ENCODE data around the gene SEC62. TPM values are rescaled to one million over a fixed set of nuclear protein-coding genes. Genes with fewer than 3 reads are reported as not detected.
A peak's percentile ranks its signal among the peaks of the same experiment; 100 is the strongest.

Gene SEC62
- total RNA-seq, 2 donors from 2014 or later: 90.6 to 100 TPM

DNA sequence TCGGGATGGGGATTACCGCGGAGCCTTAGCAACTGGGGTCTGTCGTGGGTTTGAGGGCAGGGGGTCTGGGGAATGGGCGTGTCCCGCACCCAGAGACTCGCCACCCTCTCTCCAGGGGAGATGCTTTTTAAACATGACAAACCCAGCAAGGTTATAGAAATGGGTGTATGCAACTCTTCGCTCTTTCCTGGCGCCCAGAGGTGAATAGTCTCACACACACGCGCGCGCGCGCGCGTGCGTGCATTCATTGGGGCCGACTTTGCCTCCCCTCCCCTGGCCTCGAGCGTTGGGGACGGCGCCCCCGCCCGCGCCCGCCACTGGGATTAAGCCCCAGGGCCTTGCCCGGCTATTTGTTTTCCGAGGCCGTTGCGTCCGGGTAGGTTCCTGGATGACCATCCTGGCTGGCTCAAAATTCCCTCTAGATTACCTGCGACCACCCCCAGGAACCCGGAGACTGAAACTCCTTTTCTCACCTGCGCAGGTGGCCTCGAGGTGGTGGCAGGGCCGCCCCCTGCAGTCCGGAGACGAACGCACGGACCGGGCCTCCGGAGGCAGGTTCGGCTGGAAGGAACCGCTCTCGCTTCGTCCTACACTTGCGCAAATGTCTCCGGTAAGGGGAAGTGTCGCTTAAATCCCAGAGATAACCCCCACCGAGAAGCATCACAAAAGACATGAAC, 72.0 kb downstream of the SEC62 start:
- H3K27me3 Mint-ChIP-seq (ENCODE audit: low read depth): peaks cover 19% of the 10 kb centered on the region
- peaks cover 43% of the 10 kb centered on the region for H3K4me1 Mint-ChIP-seq (ENCODE audit: low read depth)
- H3K9me3 Mint-ChIP-seq: no peaks in the 10 kb centered on the region
- H3K4me3 Mint-ChIP-seq: peak overlapping the region; percentile 84 to 88
- H3K36me3 Mint-ChIP-seq (ENCODE audit: insufficient read depth in 2 of 2): peaks cover 0 to 2% of the 10 kb centered on the region in 2 donors
- no peak overlapping the region for H3K27ac Mint-ChIP-seq
- peak; percentile 16 to 21 for ATAC-seq (replicated peaks in 1 of 2)
- peak; percentile 36 to 42 for DNase-seq

DNA sequence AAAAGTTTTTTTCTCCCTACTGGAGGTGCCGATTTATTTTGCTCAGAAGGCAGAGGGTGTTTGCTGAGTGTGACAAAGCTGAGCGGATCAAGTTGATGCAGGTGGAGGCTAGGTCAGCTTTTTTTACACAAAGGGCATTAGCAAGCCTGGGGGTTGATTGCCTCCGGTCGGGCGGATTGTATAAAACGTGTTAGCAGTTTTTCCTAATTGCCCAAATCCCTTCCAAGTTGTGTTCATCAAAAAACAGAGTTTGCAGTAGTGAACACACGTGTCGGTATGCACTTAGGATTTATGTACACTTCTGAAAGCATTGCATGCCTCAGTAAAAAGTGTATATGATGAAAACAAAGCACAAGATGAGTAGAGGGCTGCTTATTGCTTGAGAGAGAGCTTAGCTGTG, 73.8 kb downstream of the SEC62 start:
- peaks cover 50% of the 10 kb centered on the region for H3K4me1 Mint-ChIP-seq (ENCODE audit: low read depth)
- peak overlapping the region; percentile 6 to 16 for H3K4me3 Mint-ChIP-seq
- peaks cover 0 to 2% of the 10 kb centered on the region in 2 donors for H3K36me3 Mint-ChIP-seq (ENCODE audit: insufficient read depth in 2 of 2)
- H3K27me3 Mint-ChIP-seq (ENCODE audit: low read depth): peaks cover 19% of the 10 kb centered on the region
- H3K27ac Mint-ChIP-seq: no peak overlapping the region
- DNase-seq: no peak
- ATAC-seq (replicated peaks in 1 of 2): no peak
- H3K9me3 Mint-ChIP-seq: no peaks in the 10 kb centered on the region

DNA sequence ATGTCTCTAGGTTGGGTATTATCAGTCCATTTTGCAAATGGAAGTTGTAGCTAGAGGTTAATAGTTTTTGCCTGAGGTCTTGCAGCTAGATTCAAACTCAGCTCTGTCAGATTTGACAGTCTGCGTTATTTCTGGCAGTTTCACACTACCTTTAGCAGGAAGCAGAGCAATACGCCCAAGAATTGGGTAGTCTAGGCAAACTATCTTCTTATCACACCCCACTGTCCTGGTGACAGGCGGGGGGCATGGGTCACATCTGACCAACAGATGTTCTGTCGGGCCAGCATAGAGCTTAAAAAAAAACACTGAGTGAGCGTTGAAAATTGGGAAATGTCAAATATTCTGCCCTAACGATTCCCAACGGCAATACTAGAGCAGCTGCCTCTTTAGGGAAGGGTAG, 76.9 kb downstream of the SEC62 start:
- no peak for DNase-seq
- no peak overlapping the region for H3K27ac Mint-ChIP-seq
- H3K9me3 Mint-ChIP-seq: no peaks in the 10 kb centered on the region
- H3K4me3 Mint-ChIP-seq: no peak overlapping the region
- peaks cover 0 to 2% of the 10 kb centered on the region in 2 donors for H3K36me3 Mint-ChIP-seq (ENCODE audit: insufficient read depth in 2 of 2)
- H3K4me1 Mint-ChIP-seq (ENCODE audit: low read depth): peaks cover 53% of the 10 kb centered on the region
- no peak for ATAC-seq (replicated peaks in 1 of 2)
- peaks cover 19% of the 10 kb centered on the region for H3K27me3 Mint-ChIP-seq (ENCODE audit: low read depth)

DNA sequence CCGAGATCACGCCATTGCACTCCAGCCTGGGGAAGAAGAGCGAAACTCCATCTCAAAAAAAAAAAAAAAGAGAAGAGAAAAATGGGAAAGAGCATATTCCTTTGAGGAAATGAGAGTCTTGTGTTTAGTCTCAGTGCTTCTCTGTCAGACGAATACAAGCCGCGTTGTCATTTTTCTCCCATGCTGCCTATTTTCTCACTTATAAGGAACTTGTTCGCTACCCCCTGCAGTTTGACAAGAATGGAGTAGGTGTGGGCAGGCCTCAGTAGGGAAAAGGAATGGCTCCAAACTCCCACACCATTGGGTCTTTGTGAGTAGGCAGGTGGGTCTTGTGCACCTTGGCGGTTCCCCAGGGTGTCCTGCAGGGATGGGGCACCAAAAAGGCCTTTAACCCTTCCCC, 77.7 kb downstream of the SEC62 start:
- ATAC-seq (replicated peaks in 1 of 2): no peak
- peaks cover 0 to 2% of the 10 kb centered on the region in 2 donors for H3K36me3 Mint-ChIP-seq (ENCODE audit: insufficient read depth in 2 of 2)
- H3K27ac Mint-ChIP-seq: no peak overlapping the region
- H3K9me3 Mint-ChIP-seq: no peaks in the 10 kb centered on the region
- DNase-seq: no peak
- H3K27me3 Mint-ChIP-seq (ENCODE audit: low read depth): peaks cover 16% of the 10 kb centered on the region
- peaks cover 46% of the 10 kb centered on the region for H3K4me1 Mint-ChIP-seq (ENCODE audit: low read depth)
- H3K4me3 Mint-ChIP-seq: no peak overlapping the region

DNA sequence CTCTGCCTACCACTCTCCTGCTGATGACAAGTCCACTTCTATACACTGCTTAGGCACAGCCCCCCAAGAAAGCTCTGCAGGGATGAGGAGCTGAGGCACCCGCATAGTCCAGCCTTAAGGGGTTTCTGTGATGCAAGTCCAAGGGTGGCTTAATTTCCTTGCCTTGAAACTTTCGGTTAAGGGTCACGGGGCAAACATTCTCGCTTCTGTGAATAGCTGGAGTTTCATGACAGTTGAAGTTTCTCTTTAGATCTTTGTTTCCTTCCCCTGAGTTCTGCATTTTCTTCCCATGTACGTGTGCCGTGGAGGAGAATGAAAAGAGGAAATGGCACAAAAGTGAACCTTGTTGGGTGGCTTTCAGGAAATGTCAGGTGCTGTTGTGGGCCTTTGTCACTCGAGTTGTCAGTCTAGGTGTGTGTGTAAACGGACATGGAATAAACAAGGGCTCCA, 78.2 kb downstream of the SEC62 start:
- peak overlapping the region; percentile 41 to 57 for H3K4me3 Mint-ChIP-seq
- H3K4me1 Mint-ChIP-seq (ENCODE audit: low read depth): peaks cover 43% of the 10 kb centered on the region
- ATAC-seq (replicated peaks in 1 of 2) (no peak), DNase-seq (no peak)
- H3K27me3 Mint-ChIP-seq (ENCODE audit: low read depth): peaks cover 11% of the 10 kb centered on the region
- H3K27ac Mint-ChIP-seq: peak overlapping the region; percentile 67
- H3K36me3 Mint-ChIP-seq (ENCODE audit: insufficient read depth in 2 of 2): peaks cover 0 to 2% of the 10 kb centered on the region in 2 donors
- H3K9me3 Mint-ChIP-seq: no peaks in the 10 kb centered on the region

DNA sequence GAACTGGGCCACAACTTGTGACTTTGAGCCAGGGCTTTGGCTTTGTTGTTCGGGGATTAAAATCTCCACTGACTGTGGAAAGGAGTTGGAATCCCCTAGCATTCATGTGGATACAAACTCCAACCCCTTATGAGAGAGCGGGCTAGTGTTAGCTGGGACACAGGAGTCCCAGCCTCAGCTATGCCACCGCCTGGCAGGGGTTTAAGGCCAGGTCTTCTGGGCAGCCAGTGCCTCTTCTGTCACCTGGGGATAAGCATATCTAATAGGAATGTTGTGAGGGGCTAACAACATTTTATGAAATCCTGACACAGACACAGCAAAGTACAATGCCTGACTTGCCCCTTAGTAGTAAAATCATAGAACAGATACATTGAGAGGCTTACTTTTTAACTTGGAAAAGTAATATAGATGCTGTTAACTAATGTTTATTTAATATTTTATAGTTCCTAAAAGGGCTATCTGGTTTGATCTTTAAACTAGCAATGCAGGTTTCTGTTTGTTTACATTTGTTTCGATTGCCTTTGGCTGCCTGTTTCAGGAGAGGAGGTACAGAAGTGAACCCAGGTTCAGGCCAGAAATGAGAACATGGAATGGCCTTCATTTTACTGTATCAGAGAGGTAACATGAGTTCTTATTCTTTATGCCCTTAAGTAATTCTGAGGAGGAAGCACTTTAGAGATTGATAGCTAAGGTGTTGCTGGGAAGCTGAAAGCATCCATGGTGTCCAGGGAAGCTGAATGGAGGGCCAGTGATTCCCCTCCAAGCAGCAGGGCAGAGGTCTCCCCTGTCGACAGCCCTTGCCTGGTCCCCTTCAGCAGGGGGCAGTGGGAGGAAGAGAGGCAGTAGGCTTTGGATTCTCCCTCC, 79.9 kb downstream of the SEC62 start:
- no peak for ATAC-seq (replicated peaks in 1 of 2)
- DNase-seq: no peak
- Mint-ChIP-seq H3K27ac (no peak overlapping the region), H3K27me3 (ENCODE audit: low read depth) (no peaks in the 10 kb centered on the region), H3K36me3 (ENCODE audit: insufficient read depth in 2 of 2) (peaks cover 0 to 2% of the 10 kb centered on the region in 2 donors), H3K4me1 (ENCODE audit: low read depth) (peaks cover 30% of the 10 kb centered on the region), H3K4me3 (peak overlapping the region; percentile 17 to 41), H3K9me3 (no peaks in the 10 kb centered on the region)

DNA sequence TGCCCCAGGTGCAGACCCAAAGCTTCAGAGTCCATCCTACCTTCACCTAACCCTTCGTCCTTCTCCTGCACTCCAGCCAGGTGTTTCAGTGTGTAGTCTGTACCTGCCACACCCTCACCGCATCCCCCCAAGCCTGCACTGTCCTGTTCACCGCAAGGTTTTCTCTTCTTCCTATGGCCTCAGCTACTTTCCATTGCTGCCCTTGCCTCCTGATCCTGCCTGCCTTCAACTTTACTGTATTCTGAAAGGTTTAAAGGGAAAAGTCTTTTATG, 80.5 kb downstream of the SEC62 start:
- Mint-ChIP-seq H3K4me3 (no peak overlapping the region), H3K27ac (no peak overlapping the region), H3K4me1 (ENCODE audit: low read depth) (peaks cover 24% of the 10 kb centered on the region), H3K9me3 (no peaks in the 10 kb centered on the region), H3K27me3 (ENCODE audit: low read depth) (no peaks in the 10 kb centered on the region), H3K36me3 (ENCODE audit: insufficient read depth in 2 of 2) (peaks cover 0 to 2% of the 10 kb centered on the region in 2 donors)
- no peak for DNase-seq
- no peak for ATAC-seq (replicated peaks in 1 of 2)

Other genes starting within 250 kb of the SEC62 start
- 10 to 100 TPM in 1 of 2 donors, 1 to 10 TPM in 1; 5.6 to 23.0 TPM for gene TERC, start 201.7 kb upstream of the SEC62 start, total RNA-seq
- under 1 TPM; 0.26 to 0.46 TPM for gene ACTRT3, start 197.2 kb upstream of the SEC62 start, total RNA-seq
- gene MYNN, start 193.4 kb upstream of the SEC62 start, total RNA-seq: 10 to 100 TPM; 15.1 to 16.2 TPM
- under 1 TPM in 1 of 2 donors, not detected in 1; 0.22 TPM for gene LRRIQ4, start 153.9 kb upstream of the SEC62 start, total RNA-seq
- 1 to 10 TPM; 4.5 to 6.3 TPM for gene LRRC34, start 153.9 kb upstream of the SEC62 start, total RNA-seq
- gene LRRC31, start 96.9 kb upstream of the SEC62 start, total RNA-seq: not detected
- not detected for gene SAMD7, start 55.2 kb upstream of the SEC62 start, total RNA-seq
- gene GPR160, start 71.2 kb downstream of the SEC62 start, total RNA-seq: 10 to 100 TPM; 13.3 to 14.4 TPM
- 10 to 100 TPM; 71.1 to 71.6 TPM for gene PHC3, start 214.9 kb downstream of the SEC62 start, total RNA-seq

Measured in activated T-cell treated with anti-CD3 and anti-CD28 coated beads, Interleukin-2, amount 50 U/mL, for 72 hours (primary cell).